Renal cortex interstitium (tissue), 11 donors: Measurements from ENCODE around the gene ERAP2. TPM values are rescaled to one million over a fixed set of nuclear protein-coding genes. Genes with fewer than 3 reads are reported as not detected.
A peak's percentile ranks its signal among the peaks of the same experiment; 100 is the strongest.

Source experiments
- DNase-seq, 11 donors: peaks; one replicate each; pipeline ENCODE4 v3.0.0-alpha.2; 2013; ENCODE audit warnings: low read depth in 9 of 11, low spot score in 4 of 11; ENCODE audit errors: extremely low read depth in 1 of 11
- polyA plus RNA-seq, 3 donors: library from polyadenylated mRNA; unstranded; fragments of 120-200 nt; gene quantifications; one replicate each; pipeline ENCODE4 v1.2.1, GENCODE V29; 2013; ENCODE audit not compliant: insufficient read length in 3 of 3

ERAP2 gene
- polyA plus RNA-seq, 3 donors = 4.0 to 17.7 (median 13.8) TPM

- no peak for DNase-seq
These were observed 5.3 kb downstream of the ERAP2 start for GRCh38 chr5:96881511-96882115.

- DNase-seq = no peak
These were observed 7.6 kb downstream of the ERAP2 start for GRCh38 chr5:96883871-96884270.

- no peak for DNase-seq
These were observed 8.7 kb downstream of the ERAP2 start for GRCh38 chr5:96884995-96885394.

GRCh38 chr5:96885518-96886338 is 9.4 kb downstream of the ERAP2 start:
- peak in 1 of 11 donors; percentile 22 for DNase-seq

GRCh38 chr5:96893342-96893741 is 17.0 kb downstream of the ERAP2 start:
- DNase-seq = no peak

GRCh38 chr5:96896276-96896675 is 20.0 kb downstream of the ERAP2 start:
- DNase-seq = no peak

- DNase-seq = no peak
These were observed 20.5 kb downstream of the ERAP2 start for GRCh38 chr5:96896806-96897205.

- DNase-seq = no peak
These were observed 25.1 kb downstream of the ERAP2 start for GRCh38 chr5:96901384-96901783.

- no peak for DNase-seq
These were observed 25.5 kb downstream of the ERAP2 start for GRCh38 chr5:96901841-96902240.

- DNase-seq = no peak
These were observed 26.6 kb downstream of the ERAP2 start for GRCh38 chr5:96902876-96903275.

- no peak for DNase-seq
These were observed 27.0 kb downstream of the ERAP2 start for GRCh38 chr5:96903300-96903699.

- DNase-seq = no peak
These were observed 28.0 kb downstream of the ERAP2 start for GRCh38 chr5:96904054-96904931.

- DNase-seq = no peak
These were observed 29.6 kb downstream of the ERAP2 start for GRCh38 chr5:96905864-96906263.

- DNase-seq = no peak
These were observed 32.7 kb downstream of the ERAP2 start for GRCh38 chr5:96909003-96909402.

- DNase-seq = no peak
These were observed 33.1 kb downstream of the ERAP2 start for GRCh38 chr5:96909435-96909834.

GRCh38 chr5:96911139-96911538 is 34.8 kb downstream of the ERAP2 start:
- DNase-seq = no peak

GRCh38 chr5:96913233-96913632 is 36.9 kb downstream of the ERAP2 start:
- no peak for DNase-seq

GRCh38 chr5:96919754-96920197 is 43.5 kb downstream of the ERAP2 start:
- no peak for DNase-seq

- no peak for DNase-seq
These were observed 44.5 kb downstream of the ERAP2 start for GRCh38 chr5:96920744-96921355.
